Non-pigmented ciliary epithelial cell (primary cell): ENCODE data around the gene TCTA.

Experiments used
- DNase-seq: peaks from one replicate; pipeline ENCODE4 v3.0.0-alpha.2; 2010; ENCODE audit warnings: low read depth

TCTA gene

DNA sequence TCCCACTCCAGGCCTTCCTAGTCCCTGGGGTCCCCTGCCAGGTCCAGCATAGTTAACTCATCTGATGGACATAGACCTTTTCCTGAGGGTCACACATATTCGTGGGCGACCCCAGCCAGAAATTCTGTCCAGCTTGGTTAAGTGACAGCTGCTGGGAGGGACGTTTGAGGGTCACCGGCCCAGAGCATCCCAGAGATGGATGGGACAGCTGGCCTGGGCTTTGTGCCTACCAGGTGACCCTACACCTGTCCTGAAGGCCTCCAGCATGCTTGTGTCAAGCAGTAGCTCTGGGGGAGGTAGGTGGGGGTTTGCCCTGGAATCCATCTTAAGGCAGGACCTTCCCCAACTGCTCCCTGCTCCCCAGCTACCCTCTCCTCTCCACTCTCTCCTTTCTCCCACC lies 48.7 kb downstream of the TCTA start:
- DNase-seq, result no peak

DNA sequence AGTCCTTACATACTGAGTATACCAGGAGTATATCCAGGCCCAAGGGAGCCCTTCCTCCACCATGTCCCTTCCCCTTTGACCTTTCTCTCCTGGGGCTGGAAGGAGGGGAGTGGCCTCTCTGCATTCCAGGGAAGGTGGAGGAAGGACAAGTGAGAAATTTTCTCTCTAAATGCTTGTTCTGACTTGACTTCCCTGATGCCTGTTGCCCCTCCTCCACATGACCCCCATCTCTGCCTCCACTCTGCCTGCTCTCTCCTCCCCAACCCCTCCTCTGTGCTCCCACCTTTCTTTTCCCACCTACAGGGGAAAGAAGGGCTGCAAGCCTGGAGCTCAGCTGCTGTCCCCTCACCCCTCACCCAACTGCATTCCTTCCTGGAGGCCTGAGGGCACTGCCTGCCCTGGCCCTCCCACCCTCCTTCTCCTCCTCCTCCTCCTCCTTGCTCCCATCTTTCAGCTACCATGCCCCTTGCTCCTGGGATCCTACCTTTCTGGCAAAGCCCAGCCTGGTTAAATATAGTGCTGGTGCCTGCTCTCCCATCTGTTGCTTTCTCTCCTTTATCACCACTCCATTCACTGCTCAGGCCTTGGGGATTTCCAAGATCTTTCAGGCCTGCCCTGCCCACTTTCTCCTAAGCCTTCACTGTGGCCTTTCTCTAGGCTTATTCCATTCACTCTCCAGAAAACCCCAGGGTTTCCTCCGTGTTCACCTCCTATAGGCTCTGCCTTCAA lies 49.4 kb downstream of the TCTA start:
- no peak for DNase-seq

DNA sequence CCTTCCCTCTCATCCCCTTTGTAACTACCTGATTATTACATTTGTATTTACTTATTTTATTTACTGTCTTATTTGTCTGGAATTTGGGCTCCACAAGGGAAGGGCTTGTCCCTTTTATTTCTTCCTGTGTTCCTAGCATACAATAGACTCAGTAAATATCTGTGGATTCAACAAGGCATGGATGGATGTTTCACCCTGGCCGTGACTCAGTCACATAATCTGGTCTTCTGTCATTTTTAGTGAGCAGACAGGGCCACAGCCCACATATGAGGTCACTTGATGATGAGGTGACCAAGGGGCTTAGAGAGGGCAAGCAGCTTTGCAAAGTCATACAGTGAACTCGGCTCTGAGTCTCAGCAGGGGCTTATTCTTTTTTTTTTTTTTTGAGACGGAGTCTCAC lies 50.0 kb downstream of the TCTA start:
- no peak for DNase-seq

DNA sequence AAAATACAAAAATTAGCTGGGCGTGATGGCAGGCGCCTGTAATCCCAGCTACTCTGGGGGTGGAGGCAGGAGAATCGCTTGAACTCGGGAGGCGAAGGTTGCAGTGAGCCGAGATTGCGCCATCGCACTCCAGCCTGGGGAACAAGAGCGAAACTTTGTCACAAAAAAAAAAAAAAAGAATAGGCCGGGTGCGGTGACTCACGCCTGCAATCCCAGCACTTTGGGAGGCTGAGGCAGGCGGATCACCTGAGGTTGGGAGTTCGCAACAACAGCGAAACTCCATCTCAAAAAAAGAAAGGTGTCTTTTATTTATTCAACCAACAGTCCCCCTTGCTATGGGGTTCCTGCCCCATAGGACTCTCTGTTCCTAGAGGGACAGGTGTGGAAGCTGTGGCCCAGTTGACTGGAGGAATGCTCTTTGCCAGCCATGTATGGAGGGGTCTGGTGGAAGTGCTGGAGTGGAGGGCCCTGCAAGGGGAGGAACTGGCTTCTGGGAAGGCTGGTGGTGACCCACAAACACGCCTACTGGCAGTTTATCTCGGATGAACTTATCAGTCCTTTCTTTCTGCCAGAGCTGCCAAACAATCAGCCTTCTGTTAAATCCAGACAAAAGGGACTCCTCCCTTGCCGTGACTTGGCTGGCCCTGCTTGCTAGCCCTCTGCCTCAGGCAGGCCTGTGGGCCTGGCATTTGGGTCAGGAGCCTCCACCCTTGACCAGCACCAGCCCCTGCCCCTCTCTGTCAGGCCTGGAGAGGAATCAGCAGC lies 53.2 kb downstream of the TCTA start:
- no peak for DNase-seq
